ENCODE results near the gene EML1. TPM values are rescaled to one million over a fixed set of nuclear protein-coding genes. Genes with fewer than 3 reads are reported as not detected.

Gene EML1
- total RNA-seq, 1 donor from 2014 or later = 92.9 TPM

- no peak for DNase-seq
Measured at GRCh38 chr14:99831303-99831702, 38.1 kb downstream of the EML1 start.

- DNase-seq = no peak
Measured at GRCh38 chr14:99831903-99832685, 38.9 kb downstream of the EML1 start.

GRCh38 chr14:99837822-99838221, 44.6 kb downstream of the EML1 start:
- DNase-seq = no peak

DNA sequence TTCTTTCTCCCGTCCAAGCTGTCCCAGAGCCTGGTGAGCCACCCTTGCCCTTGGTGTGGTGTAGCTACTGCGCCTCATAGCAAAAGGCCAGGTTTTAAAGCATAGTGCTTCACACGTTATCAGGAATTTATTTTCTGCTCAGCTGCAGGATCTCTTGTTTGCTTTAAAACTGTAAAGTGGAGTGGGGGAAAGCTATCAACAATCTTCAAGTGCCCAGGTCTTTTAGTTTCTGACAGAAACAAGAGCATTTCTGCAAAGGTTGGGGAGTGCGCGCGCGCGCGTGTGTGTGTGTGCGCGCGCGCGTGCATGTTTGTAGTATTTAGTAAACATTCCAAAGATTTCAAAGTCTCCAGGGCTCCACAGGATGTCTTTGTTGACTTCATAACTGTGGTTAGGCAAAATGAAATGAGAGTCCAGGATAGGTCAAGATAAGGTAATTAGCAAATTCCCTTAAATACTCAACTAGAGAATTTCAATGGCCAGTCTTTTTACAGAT, 45.5 kb downstream of the EML1 start:
- no peak for DNase-seq

GRCh38 chr14:99839696-99840095, 46.5 kb downstream of the EML1 start:
- DNase-seq = no peak

- no peak for DNase-seq
Measured at GRCh38 chr14:99840265-99840664, 47.1 kb downstream of the EML1 start.

- no peak for DNase-seq
Measured at GRCh38 chr14:99840774-99841305, 47.6 kb downstream of the EML1 start.

DNA sequence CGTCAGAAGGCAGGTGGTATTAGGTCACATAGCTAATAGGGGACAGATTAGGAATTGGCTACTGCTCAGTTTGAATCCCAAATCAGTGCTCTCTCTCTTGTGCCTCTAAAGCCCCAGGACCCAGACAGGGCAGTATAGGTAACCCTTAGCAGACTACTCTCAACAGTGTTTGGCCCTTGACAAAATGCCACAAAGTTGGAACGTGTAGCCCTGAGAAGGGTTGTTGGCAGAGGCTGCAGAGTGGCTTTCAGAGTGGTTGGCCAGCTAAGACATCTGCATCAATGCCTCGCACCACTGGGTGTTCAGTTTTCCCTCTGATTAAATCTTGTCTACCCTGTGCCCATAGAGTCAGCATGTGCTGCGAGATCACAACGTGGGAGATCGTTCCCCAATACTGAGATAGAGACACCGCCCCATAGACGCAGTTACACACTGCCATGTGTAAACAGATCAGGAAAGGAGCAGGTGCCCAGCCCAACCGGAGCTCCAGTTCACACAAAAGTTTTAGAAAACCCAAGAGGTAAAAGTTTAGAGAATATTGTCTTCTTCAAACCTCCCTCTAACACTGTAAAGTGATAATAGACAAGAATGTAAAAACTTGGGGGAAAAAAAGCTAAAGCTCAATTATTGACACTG, 48.3 kb downstream of the EML1 start:
- DNase-seq = no peak

DNA sequence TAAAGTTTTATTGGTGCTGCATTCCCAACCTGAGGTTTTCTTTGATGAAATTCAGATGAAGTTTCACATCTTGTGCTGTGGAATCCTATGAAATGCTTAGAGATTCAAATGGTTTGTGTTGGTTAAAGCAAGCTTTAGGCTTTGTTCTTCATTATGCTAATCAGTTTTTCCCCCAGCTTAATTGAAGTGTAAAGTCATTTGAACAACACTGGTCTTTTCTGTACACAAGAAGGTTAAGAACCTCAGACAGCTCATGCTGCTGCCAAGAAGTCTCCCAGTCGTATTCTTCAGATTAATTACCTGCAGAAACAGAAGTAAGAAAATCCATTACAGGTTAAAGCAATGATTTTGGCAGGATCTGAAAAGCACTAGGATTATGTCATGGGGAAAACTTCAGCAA, 48.9 kb downstream of the EML1 start:
- DNase-seq = no peak

DNA sequence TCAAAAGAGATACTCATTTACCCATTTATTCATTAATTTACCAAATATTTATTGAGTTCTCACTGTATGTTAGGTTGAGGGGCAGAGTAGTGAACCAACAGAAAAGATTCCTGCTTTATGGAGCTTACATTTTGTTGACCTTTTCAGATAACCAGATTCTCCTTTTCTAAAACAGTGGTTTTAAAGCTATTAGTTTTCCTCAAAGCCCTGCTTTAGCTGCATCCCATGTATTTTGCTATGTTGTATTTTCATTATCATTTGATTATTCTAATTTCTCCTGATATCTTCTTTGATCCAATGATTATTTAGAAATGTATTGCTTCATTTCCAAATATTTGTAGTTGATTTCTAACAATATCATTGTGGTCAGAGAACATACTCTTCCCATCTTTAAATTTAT, 53.6 kb downstream of the EML1 start:
- no peak for DNase-seq

DNA sequence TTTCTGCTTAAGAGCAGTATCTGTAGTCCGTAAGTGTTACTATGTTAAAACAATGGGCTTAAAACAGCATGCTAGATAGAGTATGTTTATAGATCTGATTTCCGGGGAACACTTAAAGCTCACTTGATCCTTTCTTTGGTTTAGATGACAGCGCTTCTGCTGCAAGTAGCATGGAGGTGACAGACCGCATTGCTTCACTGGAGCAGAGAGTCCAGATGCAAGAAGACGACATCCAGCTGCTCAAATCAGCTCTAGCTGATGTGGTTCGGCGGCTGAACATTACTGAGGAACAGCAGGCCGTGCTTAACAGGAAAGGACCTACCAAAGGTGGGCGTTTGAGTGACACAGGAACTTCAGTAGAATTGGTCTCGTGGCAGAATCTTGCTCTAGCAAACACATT, 57.5 kb downstream of the EML1 start:
- DNase-seq = peak; percentile 47

GRCh38 chr14:99852578-99852977, 59.4 kb downstream of the EML1 start:
- peak; percentile 66 for DNase-seq

- DNase-seq = peak; percentile 50
Measured at GRCh38 chr14:99853206-99853605, 60.0 kb downstream of the EML1 start.

DNA sequence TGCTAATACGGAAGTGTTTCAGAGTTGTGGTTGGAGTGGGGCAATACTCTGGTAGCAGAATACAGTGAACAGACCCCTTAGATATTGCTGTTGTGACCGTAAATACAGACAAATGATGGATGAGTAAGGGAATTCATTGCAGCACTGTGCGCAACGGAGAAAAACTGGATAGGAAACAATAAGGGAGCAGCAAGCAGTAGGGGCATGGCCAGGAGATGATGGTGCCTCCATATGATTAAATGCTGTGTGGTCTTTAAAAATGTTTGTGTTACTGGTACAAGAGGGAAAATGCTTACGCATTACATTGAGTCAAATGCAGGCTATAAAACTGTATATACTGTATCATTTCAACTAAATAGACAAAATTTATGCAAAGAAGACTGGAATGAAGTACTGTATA, 61.6 kb downstream of the EML1 start:
- DNase-seq = no peak

- no peak for DNase-seq
Measured at GRCh38 chr14:99855271-99855670, 62.1 kb downstream of the EML1 start.

DNA sequence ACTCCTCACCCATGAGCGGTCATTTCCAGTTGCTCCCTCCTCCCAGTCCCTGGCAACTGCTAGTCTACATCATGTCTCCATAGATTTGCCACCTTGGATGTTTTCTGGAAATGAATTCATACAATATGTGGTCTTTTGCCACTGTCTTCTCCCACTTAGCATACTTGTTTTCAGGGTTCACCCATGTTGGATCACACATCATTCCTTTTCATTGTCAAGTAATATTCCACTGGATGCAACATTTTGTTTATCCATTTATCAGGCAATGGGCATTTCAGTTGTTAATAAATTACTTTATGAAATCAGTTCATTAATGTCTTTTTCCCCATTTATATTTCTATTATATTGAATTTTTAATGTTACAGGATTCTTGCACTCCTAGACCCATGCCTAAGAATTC, 64.3 kb downstream of the EML1 start:
- DNase-seq = no peak

DNA sequence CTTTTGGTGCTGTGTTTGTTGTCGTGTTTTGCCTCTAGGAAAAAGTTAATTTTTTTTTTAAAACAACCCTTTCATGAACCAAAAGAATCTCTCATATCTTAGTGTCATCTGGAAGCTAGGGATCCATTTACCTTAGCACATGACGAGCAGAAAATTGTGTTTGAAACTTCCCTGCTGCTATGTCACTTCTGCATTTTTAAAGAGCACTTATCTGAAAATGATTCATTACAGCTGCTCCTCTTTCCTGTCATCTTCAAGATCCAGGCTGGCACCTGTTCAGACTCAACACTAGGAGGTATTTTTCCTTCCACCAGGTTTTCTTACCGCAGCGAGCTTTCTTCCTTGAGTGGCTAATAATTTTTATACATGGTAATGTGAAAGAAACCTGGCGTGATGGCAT, 67.0 kb downstream of the EML1 start:
- DNase-seq = no peak

DNA sequence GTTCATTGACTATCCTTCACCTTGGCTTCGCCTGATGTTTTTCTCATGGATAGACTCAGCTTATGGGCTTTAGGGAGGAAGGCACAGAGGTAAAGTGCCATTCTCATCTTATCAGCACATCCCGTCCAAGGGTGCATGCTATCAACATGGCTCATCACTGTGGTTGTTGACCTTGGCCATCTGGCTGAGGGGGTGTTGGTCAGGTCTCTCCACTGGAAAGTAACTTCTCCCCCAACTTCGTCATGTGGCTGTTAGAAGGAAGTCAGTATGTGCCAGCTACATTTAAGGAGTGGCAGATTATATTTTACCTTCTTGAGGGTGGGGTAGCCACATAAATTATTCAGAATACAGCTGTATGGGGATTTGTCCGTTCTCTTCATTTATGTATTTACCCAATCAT, 68.9 kb downstream of the EML1 start:
- no peak for DNase-seq

GRCh38 chr14:99863059-99863458, 69.8 kb downstream of the EML1 start:
- no peak for DNase-seq

GRCh38 chr14:99865408-99865807, 72.2 kb downstream of the EML1 start:
- DNase-seq = no peak

- no peak for DNase-seq
Measured at GRCh38 chr14:99870617-99871016, 77.4 kb downstream of the EML1 start.

DNA sequence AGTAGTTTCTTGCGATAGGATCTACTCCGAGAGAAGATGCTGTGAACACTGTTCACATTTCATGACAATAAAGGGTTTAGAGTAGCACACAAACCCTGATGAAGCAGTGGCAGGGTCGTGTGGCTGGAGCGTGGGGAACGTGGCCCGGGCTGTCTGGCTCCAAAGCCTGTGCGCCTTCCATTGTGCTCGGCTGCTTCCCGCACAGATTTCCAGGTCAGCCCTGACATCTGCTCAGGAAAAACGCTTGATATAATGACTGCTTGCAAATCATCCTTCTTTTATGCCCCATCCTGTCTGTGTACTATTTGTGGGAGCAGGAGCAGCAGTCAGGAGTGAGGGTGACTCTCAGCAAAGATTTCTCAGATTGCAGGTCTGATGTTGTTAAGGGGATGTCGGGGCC, 78.6 kb downstream of the EML1 start:
- DNase-seq = no peak

DNA sequence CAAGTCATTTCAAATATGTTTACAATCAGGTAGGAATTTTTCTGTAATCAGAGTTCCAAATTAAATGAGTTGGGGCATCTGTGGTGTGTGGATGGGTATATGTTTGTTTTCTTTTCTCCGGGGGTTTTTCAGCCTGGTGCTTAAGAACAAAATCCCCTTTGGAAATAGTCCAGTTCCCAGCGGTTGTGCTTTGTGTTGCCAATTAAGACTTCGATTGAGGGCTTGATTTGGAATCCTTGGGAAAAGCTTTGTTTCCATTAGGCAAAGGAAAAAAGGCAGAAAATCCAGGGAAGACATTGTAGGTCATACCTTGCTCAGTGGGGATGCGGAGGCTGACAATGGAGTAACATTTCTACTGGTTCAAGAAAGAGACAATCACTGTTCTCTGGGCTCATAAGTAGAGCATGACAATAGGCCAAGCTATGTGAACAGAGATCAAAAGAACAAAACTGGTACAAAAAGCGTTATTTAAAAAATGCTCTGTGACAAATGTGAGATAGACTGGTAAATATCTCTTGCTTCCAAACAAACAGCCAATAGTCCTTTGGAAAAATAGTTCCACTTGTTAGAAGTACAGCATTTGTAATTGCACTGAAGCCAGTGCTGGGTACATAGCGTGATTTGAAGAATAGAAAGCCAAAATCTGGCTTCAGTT, 79.7 kb downstream of the EML1 start:
- peak; percentile 40 for DNase-seq

Measured in tongue (tissue), 2 donors.